22Rv1 (cell line): ENCODE measurements around the gene PLEKHA8.
A peak's percentile ranks its signal among the peaks of the same experiment; 100 is the strongest.

Source experiments
- H3K27ac ChIP-seq: fragments of 450-650 bp; 2 replicates; pipeline ENCODE4 v1.5.1; 2017
- ZFX ChIP-seq: fragments of 450-650 bp; IDR thresholded peaks from 2 replicates; pipeline ENCODE4 v1.6.1; 2017; ENCODE audit warnings: antibody characterized with exemption, borderline replicate concordance
- TF ChIP-seq, protein P1 (sequence below): fragments of 450-650 bp; IDR thresholded peaks from 2 replicates; pipeline ENCODE4 v1.5.1; 2017; ENCODE audit warnings: mild to moderate bottlenecking

PLEKHA8 gene

DNA sequence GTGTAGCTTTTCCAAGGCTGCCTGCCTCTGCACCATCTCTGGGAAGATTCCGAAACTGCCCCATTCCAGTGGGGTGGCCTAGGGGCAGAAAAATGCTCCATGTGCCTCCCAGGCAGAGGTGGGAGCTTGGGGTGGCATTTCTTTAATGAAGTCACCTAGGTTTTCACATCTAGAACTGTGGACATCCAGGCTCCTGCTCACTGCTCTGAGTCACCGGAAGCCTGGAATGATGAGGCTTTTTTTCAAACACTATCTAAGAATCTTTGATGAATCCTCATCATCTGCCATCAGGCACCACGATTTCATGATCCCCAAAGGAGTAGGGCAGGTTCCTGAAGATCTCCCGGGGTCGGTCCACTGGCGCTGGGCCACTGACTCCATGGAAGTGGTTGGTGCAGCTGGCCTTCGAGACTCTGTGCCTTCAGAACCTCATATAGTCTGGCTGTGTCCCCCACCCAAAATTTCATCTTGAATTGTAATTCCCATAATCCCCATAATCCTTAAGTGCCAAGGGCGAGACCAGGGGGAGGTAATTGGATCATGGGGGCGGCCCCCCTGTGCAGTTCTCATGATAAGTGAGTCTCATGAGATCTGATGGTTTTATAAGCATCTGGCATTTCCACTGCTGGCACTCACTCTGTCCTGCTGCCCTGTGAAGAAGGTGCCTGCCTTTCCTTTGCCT, 143.7 kb downstream of the PLEKHA8 start:
- TF ChIP-seq, protein P1, sequence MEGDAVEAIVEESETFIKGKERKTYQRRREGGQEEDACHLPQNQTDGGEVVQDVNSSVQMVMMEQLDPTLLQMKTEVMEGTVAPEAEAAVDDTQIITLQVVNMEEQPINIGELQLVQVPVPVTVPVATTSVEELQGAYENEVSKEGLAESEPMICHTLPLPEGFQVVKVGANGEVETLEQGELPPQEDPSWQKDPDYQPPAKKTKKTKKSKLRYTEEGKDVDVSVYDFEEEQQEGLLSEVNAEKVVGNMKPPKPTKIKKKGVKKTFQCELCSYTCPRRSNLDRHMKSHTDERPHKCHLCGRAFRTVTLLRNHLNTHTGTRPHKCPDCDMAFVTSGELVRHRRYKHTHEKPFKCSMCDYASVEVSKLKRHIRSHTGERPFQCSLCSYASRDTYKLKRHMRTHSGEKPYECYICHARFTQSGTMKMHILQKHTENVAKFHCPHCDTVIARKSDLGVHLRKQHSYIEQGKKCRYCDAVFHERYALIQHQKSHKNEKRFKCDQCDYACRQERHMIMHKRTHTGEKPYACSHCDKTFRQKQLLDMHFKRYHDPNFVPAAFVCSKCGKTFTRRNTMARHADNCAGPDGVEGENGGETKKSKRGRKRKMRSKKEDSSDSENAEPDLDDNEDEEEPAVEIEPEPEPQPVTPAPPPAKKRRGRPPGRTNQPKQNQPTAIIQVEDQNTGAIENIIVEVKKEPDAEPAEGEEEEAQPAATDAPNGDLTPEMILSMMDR, result no peak
- TF ChIP-seq ZFX, result no peak
- H3K27ac ChIP-seq, result no peak overlapping the region

- TF ChIP-seq ZFX, result no peak
- TF ChIP-seq, protein P1, result no peak
- H3K27ac ChIP-seq, result peak overlapping the region; percentile 46
Measured at GRCh38 chr7:30172451-30172850, 144.2 kb downstream of the PLEKHA8 start.

- H3K27ac ChIP-seq, result peak overlapping the region; percentile 46
- TF ChIP-seq, protein P1, result peak; percentile 85
- TF ChIP-seq ZFX, result no peak
Measured at GRCh38 chr7:30173058-30173897, 145.1 kb downstream of the PLEKHA8 start.

DNA sequence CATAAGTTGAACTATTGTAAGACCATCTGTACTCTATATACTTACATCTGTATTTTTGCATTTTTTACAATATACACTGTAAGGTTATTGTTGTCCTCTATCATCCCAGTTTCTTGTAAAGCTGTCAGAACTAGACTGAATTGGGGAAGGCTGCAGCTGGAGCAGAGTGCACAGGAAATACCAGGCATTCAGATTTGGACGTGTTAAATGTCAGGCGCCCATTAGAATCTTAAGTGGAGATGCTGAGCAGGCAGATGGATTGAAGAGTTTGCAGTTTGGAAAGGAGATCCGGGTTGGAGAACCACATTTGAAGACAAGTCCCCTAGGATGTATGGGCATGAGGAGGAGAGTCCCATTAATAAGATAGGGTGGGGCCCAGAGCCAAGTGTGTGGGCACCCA, 147.0 kb downstream of the PLEKHA8 start:
- no peak overlapping the region for H3K27ac ChIP-seq
- TF ChIP-seq, protein P1, result no peak
- TF ChIP-seq ZFX, result no peak

GRCh38 chr7:30175636-30176147, 147.5 kb downstream of the PLEKHA8 start:
- TF ChIP-seq ZFX, result no peak

GRCh38 chr7:30176463-30177109, 148.4 kb downstream of the PLEKHA8 start:
- TF ChIP-seq, protein P1, result no peak
- no peak for TF ChIP-seq ZFX
- H3K27ac ChIP-seq, result no peak overlapping the region

More at GRCh38 chr7:30175636-30176147, 147.5 kb downstream of the PLEKHA8 start:
- H3K27ac ChIP-seq, result no peak overlapping the region

GRCh38 chr7:30177186-30177585, 149.0 kb downstream of the PLEKHA8 start:
- TF ChIP-seq, protein P1, result no peak
- no peak for TF ChIP-seq ZFX
- H3K27ac ChIP-seq, result no peak overlapping the region
